HepG2 (cell line): Measurements from ENCODE around the gene NANOS1. TPM values are rescaled to one million over a fixed set of nuclear protein-coding genes. Genes with fewer than 3 reads are reported as not detected.

ENCODE experiments used
- ATAC-seq: fragments of 200-7000 bp; cut with Tn5 transposase; 3 replicates; pipeline ENCODE4 v1.9.1; 2020; ENCODE audit warnings: mild to moderate bottlenecking, moderate library complexity
- BruUV-seq: library from RNA; stranded (reverse); fragments of 400-500 nt; replicated peaks from 2 replicates; lab custom pipeline; 2021; lab: Mats Ljungman, UMichigan
- CTCF ChIA-PET: fragments of 300-600 bp; formaldehyde crosslinking; extraction: SDS; loops from one replicate; lab custom pipeline; 2021; ENCODE audit warnings: low total read pairs, inconsistent platforms, low intra/inter-chr PET ratio; lab: Yijun Ruan, JAX
- POLR2A ChIA-PET: fragments of 350-600 bp; sonication (Branson Sonifier 250); formaldehyde crosslinking; loops from one replicate; lab custom pipeline; 2020; ENCODE audit warnings: antibody characterized with exemption, inconsistent platforms; lab: Yijun Ruan, JAX
- DNase-seq: peaks from one replicate; pipeline ENCODE4 v3.0.0-alpha.2; 2015; ENCODE audit warnings: low spot score
- FAIRE-seq: peaks from 3 replicates; lab custom pipeline; 2011; peaks lifted over from hg19 to GRCh38; lab: Jason Lieb, UNC
- H2AFZ ChIP-seq: one replicate; pipeline ENCODE4 v1.6.1; 2011; ENCODE audit warnings: low read length, inconsistent platforms
- H3K27ac ChIP-seq: fragments of 300-600 bp; 3 replicates; pipeline ENCODE4 v1.8.0; 2011; ENCODE audit warnings: mixed run types, mild to moderate bottlenecking, mixed read lengths, low read length, inconsistent platforms; ENCODE audit not compliant: insufficient read depth; ENCODE audit errors: extremely low read length
- H3K27me3 ChIP-seq, 2 experiments: fragments of 200-600 bp in 1 of 2; 2 replicates in 1 of 2; 3 replicates in 1 of 2; pipeline versions ENCODE4 v1.6.0 to v1.8.0; 2011; ENCODE audit warnings: low read length in 2 of 2, mild to moderate bottlenecking in 2 of 2, moderate library complexity in 2 of 2, inconsistent platforms in 1 of 2; ENCODE audit not compliant: insufficient read depth in 2 of 2, control insufficient read depth in 1 of 2
- H3K36me3 ChIP-seq, 2 experiments: fragments of 200-600 bp in 1 of 2; replicated peaks in 1 of 2; 2 replicates in 1 of 2; 3 replicates in 1 of 2; pipeline versions ENCODE4 v1.5.1 to v1.8.0; 2011; ENCODE audit warnings: low read length in 2 of 2, inconsistent platforms in 1 of 2; ENCODE audit not compliant: insufficient read depth in 2 of 2, control insufficient read depth in 1 of 2
- H3K4me1 ChIP-seq: 2 replicates; pipeline ENCODE4 v1.5.1; 2012; ENCODE audit warnings: low read length, inconsistent platforms; ENCODE audit not compliant: insufficient read depth
- H3K4me2 ChIP-seq: 2 replicates; pipeline ENCODE4 v1.6.0; 2011; ENCODE audit warnings: low read depth, low read length, inconsistent platforms
- H3K4me3 ChIP-seq, 3 experiments: fragments of 200-600 bp in 1 of 3; sonication (generic), shearing (Covaris generic) in 1 of 3; replicated peaks in 1 of 3; 2 replicates each; pipeline ENCODE4 v1.5.1; 2011 to 2016; ENCODE audit warnings: low read length in 3 of 3, inconsistent platforms in 2 of 3, low read depth in 2 of 3, mild to moderate bottlenecking in 2 of 3, control low read depth in 1 of 3, mixed read lengths in 1 of 3; ENCODE audit not compliant: insufficient read depth in 1 of 3
- H3K79me2 ChIP-seq: one replicate; pipeline ENCODE4 v1.6.1; 2011; ENCODE audit warnings: low read length, inconsistent platforms; ENCODE audit not compliant: insufficient read depth
- H3K9ac ChIP-seq: 2 replicates; pipeline ENCODE4 v1.6.0; 2011; ENCODE audit warnings: mild to moderate bottlenecking, low read depth, low read length, inconsistent platforms; ENCODE audit not compliant: insufficient read depth
- H3K9me3 ChIP-seq: 2 replicates; pipeline ENCODE4 v1.5.1; 2012; ENCODE audit warnings: mild to moderate bottlenecking, low read length
- H4K20me1 ChIP-seq: 2 replicates; pipeline ENCODE4 v1.6.0; 2011; ENCODE audit warnings: inconsistent platforms, mild to moderate bottlenecking, low read length, moderate library complexity; ENCODE audit not compliant: insufficient read depth
- ATF1 ChIP-seq: IDR thresholded peaks from 2 replicates; pipeline ENCODE4 v1.6.1; 2016; ENCODE audit warnings: mild to moderate bottlenecking, control low read depth
- CERS6 ChIP-seq: sonication (generic); formaldehyde crosslinking; IDR thresholded peaks from 2 replicates; pipeline ENCODE4 v1.5.0; 2020; ENCODE audit warnings: missing genetic modification reagents
- NFKB2 ChIP-seq: sonication (generic); formaldehyde crosslinking; IDR thresholded peaks from 2 replicates; pipeline ENCODE4 v1.4.0; 2020; ENCODE audit warnings: missing genetic modification reagents, borderline replicate concordance
- PPARG ChIP-seq: conservative IDR thresholded peaks from 2 replicates; pipeline ENCODE4 v1.6.1; 2016; ENCODE audit warnings: missing biosample characterization, missing genetic modification reagents
- SKI ChIP-seq: fragments of 450-650 bp; IDR thresholded peaks from one replicate; pipeline ENCODE4 v1.6.1; 2018; ENCODE audit warnings: mild to moderate bottlenecking; ENCODE audit not compliant: partially characterized antibody
- SMAD3 ChIP-seq: sonication (generic); formaldehyde crosslinking; IDR thresholded peaks from 2 replicates; pipeline ENCODE4 v1.4.0; 2020; ENCODE audit warnings: missing genetic modification reagents
- SP2 ChIP-seq: sonication (generic); formaldehyde crosslinking; IDR thresholded peaks from 2 replicates; pipeline ENCODE4 v1.5.1; 2020; ENCODE audit warnings: mild to moderate bottlenecking, missing genetic modification reagents
- SRSF1 ChIP-seq: fragments of 200-400 bp; formaldehyde crosslinking; optimal IDR thresholded peaks from 2 replicates; pipeline ENCODE3; 2017; ENCODE audit warnings: mild to moderate bottlenecking, low read depth, low read length, moderate library complexity
- TERF1 ChIP-seq: sonication (generic); formaldehyde crosslinking; IDR thresholded peaks from 2 replicates; pipeline ENCODE4 v1.8.0; 2022; ENCODE audit warnings: mild to moderate bottlenecking, missing genetic modification reagents, moderate library complexity
- TIGD3 ChIP-seq: sonication (generic); formaldehyde crosslinking; IDR thresholded peaks from 2 replicates; pipeline ENCODE4 v1.5.1; 2020; ENCODE audit warnings: mild to moderate bottlenecking, missing genetic modification reagents, borderline replicate concordance
- ZBTB37 ChIP-seq: sonication (generic); formaldehyde crosslinking; IDR thresholded peaks from 2 replicates; pipeline ENCODE4 v1.4.0; 2020; ENCODE audit warnings: mild to moderate bottlenecking, missing genetic modification reagents
- ZNF20 ChIP-seq: sonication (generic); formaldehyde crosslinking; IDR thresholded peaks from 2 replicates; pipeline ENCODE4 v1.4.0; 2020; ENCODE audit warnings: mild to moderate bottlenecking, moderate library complexity, missing genetic modification reagents
- ZNF34 ChIP-seq: sonication (generic); formaldehyde crosslinking; IDR thresholded peaks from 2 replicates; pipeline ENCODE4 v1.4.0; 2020; ENCODE audit warnings: mild to moderate bottlenecking, missing genetic modification reagents, borderline replicate concordance
- ZNF484 ChIP-seq: sonication (generic); formaldehyde crosslinking; IDR thresholded peaks from 2 replicates; pipeline ENCODE4 v1.5.1; 2020; ENCODE audit warnings: mild to moderate bottlenecking, low read depth, missing genetic modification reagents, borderline replicate concordance
- ZNF547 ChIP-seq: sonication (generic); formaldehyde crosslinking; IDR thresholded peaks from 2 replicates; pipeline ENCODE4 v1.5.1; 2020; ENCODE audit warnings: mild to moderate bottlenecking, missing genetic modification reagents
- ZNF724P ChIP-seq: sonication (generic); formaldehyde crosslinking; IDR thresholded peaks from 2 replicates; pipeline ENCODE4 v1.8.0; 2022; ENCODE audit warnings: missing genetic modification reagents, borderline replicate concordance
- ZNF781 ChIP-seq: sonication (generic); formaldehyde crosslinking; IDR thresholded peaks from 2 replicates; pipeline ENCODE4 v1.5.1; 2020; ENCODE audit warnings: borderline replicate concordance, mild to moderate bottlenecking, missing genetic modification reagents; ENCODE audit errors: not compliant biosample characterization
- WGBS: methylation state at CpG from one replicate; pipeline ENCODE4 v1.1.6; 2017; ENCODE audit warnings: low lambda C conversion rate; 5-methylcytosine and 5-hydroxymethylcytosine counted together
- in situ Hi-C: cut with HindIII; loops from 2 replicates; pipeline ENCODE4 v1.10.0; 2017; ENCODE audit warnings: low pct_unique_long_range_greater_than_20kb; ENCODE audit not compliant: extremely low pct_ligation_motif_present
- intact Hi-C: fragments of 100-400 bp; cut with micrococcal nuclease; formaldehyde crosslinking; loops from one replicate; pipeline ENCODE4 v1.10.0; 2022; ENCODE audit not compliant: unreplicated experiment
- polyA plus RNA-seq, 8 experiments: library from polyadenylated mRNA; depleted of rRNA in 3 of 8; stranded (reverse) in 7 of 8; unstranded in 1 of 8; fragments of >200 nt; fragmentation: Illumina TruSeq in 4 of 8; extraction: Trizol in 4 of 8; gene quantifications; 2 replicates each; pipeline versions ENCODE4 v1.2.1 to v1.2.3, GENCODE V29; 2011 to 2016; ENCODE audit warnings: low read depth in 4 of 8, missing spikeins in 1 of 8, mixed read lengths in 1 of 8; ENCODE audit not compliant: insufficient read depth in 1 of 8
- total RNA-seq, 5 experiments: library from RNA; depleted of rRNA; stranded (reverse); fragments of >200 nt; fragmentation: Illumina TruSeq; extraction: Trizol; gene quantifications; 2 replicates each; pipeline ENCODE4 v1.2.3, GENCODE V29; 2016; ENCODE audit warnings: low read depth in 1 of 5

The NANOS1 gene
- total and polyA plus RNA-seq, 2 of the 13 experiments (the other 11 are each of a cell fraction or from before 2014, with no cell fraction given), result 1.7 to 2.2 TPM

- H3K36me3 ChIP-seq, result no peaks in the 10 kb centered on the region
- H3K9ac ChIP-seq, result no peak overlapping the region
- H3K79me2 ChIP-seq, result no peaks in the 10 kb centered on the region
- H3K4me1 ChIP-seq, result peaks cover 30% of the 10 kb centered on the region
- BruUV-seq, result no TSS peak
- ChIA-PET CTCF (no interaction called here), POLR2A (no interaction called here)
- no peak for FAIRE-seq
- 30% methylated on average over 2 of the region's 7 CpGs for WGBS
- no peaks in the 10 kb centered on the region for H4K20me1 ChIP-seq
- H3K4me2 ChIP-seq, result no peak overlapping the region
- no peak for ATAC-seq
- H3K4me3 ChIP-seq, result no peak overlapping the region
- intact Hi-C loops, result no loop called here
- H3K27ac ChIP-seq, result no peak overlapping the region
- peaks cover 0 to 24% of the 10 kb centered on the region in 2 experiments; a peak in 2 of 5 replicates for H3K27me3 ChIP-seq
- no peaks in the 10 kb centered on the region for H3K9me3 ChIP-seq
- no peak overlapping the region for H2AFZ ChIP-seq
- no peak for DNase-seq
- in situ Hi-C loops, result no loop called here
- no peak for TF ChIP-seq PPARG (CRISPR knock-in tag)
- TF ChIP-seq SP2 (CRISPR knock-in tag), result no peak
- TF ChIP-seq ZNF724P (CRISPR knock-in tag), result no peak
- TF ChIP-seq ZBTB37 (CRISPR knock-in tag), result no peak
- TF ChIP-seq SRSF1, result no peak
- no peak for TF ChIP-seq TERF1 (CRISPR knock-in tag)
- TF ChIP-seq ATF1 (CRISPR knock-in tag), result no peak
- no peak for TF ChIP-seq ZNF34
- TF ChIP-seq ZNF547 (CRISPR knock-in tag), result no peak
- TF ChIP-seq NFKB2 (CRISPR knock-in tag), result no peak
- TF ChIP-seq SMAD3 (CRISPR knock-in tag), result no peak
- TF ChIP-seq SKI, result no peak
- TF ChIP-seq ZNF781, result no peak
- TF ChIP-seq CERS6 (CRISPR knock-in tag), result no peak
- no peak for TF ChIP-seq ZNF484 (CRISPR knock-in tag)
- no peak for TF ChIP-seq ZNF20 (CRISPR knock-in tag)
- no peak for TF ChIP-seq TIGD3 (CRISPR knock-in tag)
Observed at GRCh38 chr10:119003572-119004289, 25.8 kb upstream of the NANOS1 start.
